Glutamatergic neuron (in vitro differentiated cells): Measurements from ENCODE around the gene PRKG1. TPM values are rescaled to one million over a fixed set of nuclear protein-coding genes. Genes with fewer than 3 reads are reported as not detected.
A peak's percentile ranks its signal among the peaks of the same experiment; 100 is the strongest.

Experiments used
- DNase-seq: peaks from one replicate; pipeline ENCODE4 v3.0.0; 2022
- H3K27ac Mint-ChIP-seq: one replicate; pipeline ENCODE4 v1.8.0; 2020; ENCODE audit warnings: mild to moderate bottlenecking, mixed read lengths, inconsistent platforms; ENCODE audit not compliant: unreplicated experiment
- H3K27me3 Mint-ChIP-seq: one replicate; pipeline ENCODE4 v1.8.0; 2020; ENCODE audit warnings: mild to moderate bottlenecking, moderate library complexity, mixed read lengths, inconsistent platforms; ENCODE audit not compliant: unreplicated experiment
- H3K36me3 Mint-ChIP-seq: one replicate; pipeline ENCODE4 v1.8.0; 2020; ENCODE audit warnings: mild to moderate bottlenecking, mixed read lengths, inconsistent platforms; ENCODE audit not compliant: unreplicated experiment
- H3K4me1 Mint-ChIP-seq: one replicate; pipeline ENCODE4 v1.8.0; 2020; ENCODE audit warnings: mild to moderate bottlenecking, low read depth, mixed read lengths, inconsistent platforms; ENCODE audit not compliant: unreplicated experiment
- H3K4me3 Mint-ChIP-seq: one replicate; pipeline ENCODE4 v1.8.0; 2020; ENCODE audit warnings: mild to moderate bottlenecking, mixed read lengths, inconsistent platforms; ENCODE audit not compliant: unreplicated experiment
- H3K9me3 Mint-ChIP-seq: one replicate; pipeline ENCODE4 v1.8.0; 2020; ENCODE audit warnings: mild to moderate bottlenecking, moderate library complexity, mixed read lengths, inconsistent platforms; ENCODE audit not compliant: unreplicated experiment
- total RNA-seq: library from RNA; stranded (reverse); fragmentation: NEBNext Ultra II Directional; extraction: Animal tissue kit (Norgen Biotek cat#: 25700); gene quantifications from one replicate; pipeline ENCODE4 v1.2.1, GENCODE V29; 2021; ENCODE audit not compliant: unreplicated experiment
- TF ChIP-seq, protein P1 (sequence below): fragments of 200-600 bp; sonication (generic); IDR thresholded peaks from one replicate; pipeline ENCODE4 v1.5.0; 2021; ENCODE audit not compliant: partially characterized antibody, unreplicated experiment

The PRKG1 gene
- total RNA-seq, 1 donor from 2014 or later: 52.7 TPM

DNA sequence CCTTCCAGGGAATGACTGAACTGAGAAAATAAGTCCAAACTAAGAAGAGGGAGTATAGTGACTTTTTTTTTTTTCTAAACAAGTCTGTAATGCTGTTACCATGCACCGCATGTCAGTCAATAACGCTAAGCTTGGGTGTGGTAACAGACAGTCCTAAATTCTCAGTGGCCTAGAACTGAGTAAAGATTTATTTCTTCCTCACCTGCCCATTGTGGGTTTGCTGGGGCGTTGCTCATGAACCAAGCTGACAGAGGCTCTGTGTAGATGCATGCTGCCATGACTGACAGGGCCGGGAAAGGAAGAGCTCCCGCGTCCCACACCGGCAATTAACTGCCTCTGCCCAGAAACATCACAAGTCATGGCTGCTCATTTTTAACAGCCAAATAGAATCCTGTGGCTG lies 25.5 kb upstream of the PRKG1 start:
- no peaks in the 10 kb centered on the region for H3K36me3 Mint-ChIP-seq
- no peaks in the 10 kb centered on the region for H3K9me3 Mint-ChIP-seq
- no peak overlapping the region for H3K27ac Mint-ChIP-seq
- no peaks in the 10 kb centered on the region for H3K27me3 Mint-ChIP-seq
- DNase-seq: no peak
- H3K4me1 Mint-ChIP-seq: no peaks in the 10 kb centered on the region
- H3K4me3 Mint-ChIP-seq: no peak overlapping the region
- TF ChIP-seq, protein P1, sequence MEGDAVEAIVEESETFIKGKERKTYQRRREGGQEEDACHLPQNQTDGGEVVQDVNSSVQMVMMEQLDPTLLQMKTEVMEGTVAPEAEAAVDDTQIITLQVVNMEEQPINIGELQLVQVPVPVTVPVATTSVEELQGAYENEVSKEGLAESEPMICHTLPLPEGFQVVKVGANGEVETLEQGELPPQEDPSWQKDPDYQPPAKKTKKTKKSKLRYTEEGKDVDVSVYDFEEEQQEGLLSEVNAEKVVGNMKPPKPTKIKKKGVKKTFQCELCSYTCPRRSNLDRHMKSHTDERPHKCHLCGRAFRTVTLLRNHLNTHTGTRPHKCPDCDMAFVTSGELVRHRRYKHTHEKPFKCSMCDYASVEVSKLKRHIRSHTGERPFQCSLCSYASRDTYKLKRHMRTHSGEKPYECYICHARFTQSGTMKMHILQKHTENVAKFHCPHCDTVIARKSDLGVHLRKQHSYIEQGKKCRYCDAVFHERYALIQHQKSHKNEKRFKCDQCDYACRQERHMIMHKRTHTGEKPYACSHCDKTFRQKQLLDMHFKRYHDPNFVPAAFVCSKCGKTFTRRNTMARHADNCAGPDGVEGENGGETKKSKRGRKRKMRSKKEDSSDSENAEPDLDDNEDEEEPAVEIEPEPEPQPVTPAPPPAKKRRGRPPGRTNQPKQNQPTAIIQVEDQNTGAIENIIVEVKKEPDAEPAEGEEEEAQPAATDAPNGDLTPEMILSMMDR: no peak

DNA sequence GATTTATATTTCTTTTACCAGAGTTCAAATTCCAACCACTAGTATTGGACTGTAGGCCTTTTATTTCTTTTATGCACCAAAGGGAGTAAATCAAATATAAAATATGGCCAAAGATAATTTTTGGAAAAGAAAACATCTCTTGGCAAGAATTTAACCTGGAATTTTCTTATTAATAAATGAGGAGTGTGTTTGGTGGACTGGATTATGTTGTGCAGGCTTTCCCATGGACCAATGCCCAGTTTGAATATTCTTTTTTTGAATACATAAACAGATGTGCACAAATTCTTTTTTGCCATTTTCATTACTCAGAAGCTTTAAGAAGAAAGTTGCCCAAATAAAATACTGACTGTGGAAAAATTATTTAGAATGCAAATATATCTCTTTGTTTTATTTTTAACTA lies 22.1 kb upstream of the PRKG1 start:
- TF ChIP-seq, protein P1: no peak
- Mint-ChIP-seq H3K27ac (no peak overlapping the region), H3K4me3 (no peak overlapping the region), H3K9me3 (no peaks in the 10 kb centered on the region), H3K4me1 (no peaks in the 10 kb centered on the region), H3K36me3 (no peaks in the 10 kb centered on the region), H3K27me3 (no peaks in the 10 kb centered on the region)
- DNase-seq: no peak

DNA sequence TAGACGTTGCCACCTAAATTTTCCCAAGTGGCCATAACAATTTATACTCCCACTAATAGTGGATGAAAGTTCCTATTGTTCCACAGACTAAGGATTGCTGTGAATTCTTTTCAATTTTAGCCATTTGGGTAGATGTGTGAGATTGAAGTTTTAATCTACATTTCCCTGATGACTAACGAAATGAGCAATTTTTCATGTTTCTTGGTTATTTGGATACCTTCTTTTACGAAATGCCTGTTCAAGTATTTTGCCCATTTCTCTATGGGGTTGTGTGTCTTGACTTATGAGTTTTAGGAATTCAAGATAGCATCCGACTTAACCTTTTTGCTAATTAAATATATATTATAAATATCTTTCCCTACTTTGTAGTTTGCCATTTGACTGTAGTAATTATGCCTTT lies 16.4 kb upstream of the PRKG1 start:
- Mint-ChIP-seq H3K4me1 (no peaks in the 10 kb centered on the region), H3K27ac (no peak overlapping the region), H3K27me3 (no peaks in the 10 kb centered on the region), H3K4me3 (no peak overlapping the region), H3K36me3 (peaks cover 11% of the 10 kb centered on the region), H3K9me3 (peaks cover 6% of the 10 kb centered on the region)
- no peak for DNase-seq
- TF ChIP-seq, protein P1: no peak

DNA sequence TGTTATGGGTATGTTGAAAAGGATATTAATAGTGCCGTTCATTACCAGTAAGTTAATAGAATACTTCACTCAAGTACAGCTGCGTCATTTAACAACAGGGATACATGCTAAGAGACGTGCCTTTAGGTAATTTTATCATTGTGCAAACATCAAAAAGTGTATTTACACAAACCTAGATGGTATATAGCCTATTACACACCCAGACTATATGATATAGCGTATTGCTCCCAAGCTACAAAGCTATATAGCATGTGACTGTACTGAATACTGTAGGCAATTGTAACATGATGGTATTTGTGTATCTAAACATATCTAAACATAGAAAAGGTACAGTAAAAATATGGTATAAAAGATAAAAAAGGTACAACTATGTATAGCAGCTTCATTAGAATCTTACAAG lies 11.1 kb upstream of the PRKG1 start:
- no peak overlapping the region for H3K4me3 Mint-ChIP-seq
- no peak overlapping the region for H3K27ac Mint-ChIP-seq
- peaks cover 10% of the 10 kb centered on the region for H3K36me3 Mint-ChIP-seq
- H3K9me3 Mint-ChIP-seq: peaks cover 6% of the 10 kb centered on the region
- DNase-seq: no peak
- TF ChIP-seq, protein P1: no peak
- no peaks in the 10 kb centered on the region for H3K27me3 Mint-ChIP-seq
- H3K4me1 Mint-ChIP-seq: peaks cover 8% of the 10 kb centered on the region

DNA sequence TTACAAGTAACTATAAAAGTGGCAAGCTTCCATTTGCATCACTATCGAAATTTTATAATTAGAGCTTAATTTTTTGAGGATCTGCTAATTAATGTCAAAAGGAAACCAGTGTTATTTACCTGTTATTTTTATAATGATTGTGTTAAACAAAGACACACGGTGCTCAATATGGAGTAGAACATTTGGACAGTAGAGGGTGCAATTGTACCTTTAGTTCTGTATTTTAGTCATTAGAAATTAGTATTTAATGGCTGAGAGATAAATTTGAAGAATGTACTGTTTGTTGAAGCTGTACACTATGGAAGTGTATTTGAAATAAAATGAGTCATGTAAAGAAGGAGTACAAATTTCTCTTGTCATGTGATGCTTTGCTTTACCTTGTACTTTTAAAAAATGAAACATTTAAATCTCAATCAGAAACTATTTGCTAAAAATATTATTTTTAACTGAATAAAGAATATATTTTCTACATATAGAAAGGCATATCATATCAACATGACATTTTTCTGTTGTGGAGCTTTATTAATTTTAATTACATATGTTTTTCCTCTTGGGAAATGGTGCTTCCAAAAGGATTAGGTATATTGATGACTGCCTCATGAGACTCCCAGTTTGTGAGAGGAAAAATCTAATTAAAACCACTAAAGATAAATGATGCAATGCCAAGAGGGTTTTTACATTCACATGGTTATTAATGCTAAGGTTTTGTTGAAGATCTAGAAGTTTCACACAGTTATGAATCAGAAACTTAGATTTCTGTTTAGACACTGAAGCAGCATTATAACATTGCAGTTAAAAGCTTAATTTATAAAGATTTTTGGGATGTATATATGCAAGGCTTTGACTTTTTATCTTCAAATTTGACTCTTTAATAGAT lies 10.4 kb upstream of the PRKG1 start:
- H3K4me1 Mint-ChIP-seq: peaks cover 8% of the 10 kb centered on the region
- peaks cover 5% of the 10 kb centered on the region for H3K36me3 Mint-ChIP-seq
- H3K27ac Mint-ChIP-seq: no peak overlapping the region
- no peaks in the 10 kb centered on the region for H3K27me3 Mint-ChIP-seq
- TF ChIP-seq, protein P1: peak; percentile 52
- H3K9me3 Mint-ChIP-seq: peaks cover 4% of the 10 kb centered on the region
- no peak for DNase-seq
- no peak overlapping the region for H3K4me3 Mint-ChIP-seq
